K562 (cell line): ENCODE measurements around the gene FUCA2. TPM values are rescaled to one million over a fixed set of nuclear protein-coding genes. Genes with fewer than 3 reads are reported as not detected.

Experiments
- ASH1L ChIP-seq: fragments of 450-650 bp; IDR thresholded peaks from 2 replicates; pipeline ENCODE4 v1.6.1; 2018; ENCODE audit warnings: borderline replicate concordance, mild to moderate bottlenecking, low read depth; ENCODE audit not compliant: partially characterized antibody
- CBFA2T3 ChIP-seq: fragments of 450-650 bp; IDR thresholded peaks from 2 replicates; pipeline ENCODE4 v1.6.1; 2017
- CHD1 ChIP-seq: fragments of 200-600 bp; sonication (generic); IDR thresholded peaks from one replicate; pipeline ENCODE4 v1.6.1; 2012; ENCODE audit warnings: mild to moderate bottlenecking, moderate library complexity, low read length, inconsistent platforms
- LEF1 ChIP-seq: fragments of 450-650 bp; IDR thresholded peaks from 2 replicates; pipeline ENCODE4 v1.6.1; 2016; ENCODE audit warnings: mild to moderate bottlenecking
- NFYB ChIP-seq: IDR thresholded peaks from 2 replicates; pipeline ENCODE4 v1.6.1; 2011; ENCODE audit warnings: mild to moderate bottlenecking, moderate library complexity; ENCODE audit not compliant: insufficient read length; ENCODE audit errors: extremely low read depth
- NR1H2 ChIP-seq: sonication (generic); formaldehyde crosslinking; IDR thresholded peaks from 2 replicates; pipeline ENCODE4 v1.4.0; 2020; ENCODE audit warnings: mild to moderate bottlenecking, missing genetic modification reagents
- PCBP2 ChIP-seq: fragments of 200-400 bp; formaldehyde crosslinking; IDR thresholded peaks from 2 replicates; pipeline ENCODE4 v1.6.1; 2018; ENCODE audit warnings: low read length, low read depth, mild to moderate bottlenecking, moderate library complexity; ENCODE audit not compliant: poor library complexity, severe bottlenecking
- POLR2AphosphoS2 ChIP-seq: IDR thresholded peaks from 2 replicates; pipeline ENCODE4 v1.6.1; 2012; ENCODE audit warnings: low read length, improper control_type of control experiment
- POU5F1 ChIP-seq: fragments of 150-350 bp; IDR thresholded peaks from 2 replicates; pipeline ENCODE4 v1.6.1; 2014; ENCODE audit warnings: borderline replicate concordance, low read length, low read depth, mild to moderate bottlenecking; ENCODE audit not compliant: partially characterized antibody
- RB1 ChIP-seq: fragments of 450-650 bp; IDR thresholded peaks from 2 replicates; pipeline ENCODE4 v1.6.1; 2017; ENCODE audit warnings: low read depth, mild to moderate bottlenecking
- RBM22 ChIP-seq: fragments of 200-400 bp; formaldehyde crosslinking; IDR thresholded peaks from 2 replicates; pipeline ENCODE4 v1.6.1; 2018; ENCODE audit warnings: low read length, low read depth; ENCODE audit not compliant: poor library complexity, severe bottlenecking
- RBM39 ChIP-seq: fragments of 200-400 bp; formaldehyde crosslinking; optimal IDR thresholded peaks from 2 replicates; pipeline ENCODE3; 2018; ENCODE audit warnings: low read depth, low read length
- SMAD4 ChIP-seq: fragments of 250-450 bp; sonication (Bioruptor Pico); conservative IDR thresholded peaks from 2 replicates; pipeline ENCODE4 v1.8.0; 2021; ENCODE audit warnings: inconsistent platforms, mild to moderate bottlenecking, moderate library complexity
- XRCC3 ChIP-seq: fragments of 450-650 bp; IDR thresholded peaks from 2 replicates; pipeline ENCODE4 v1.6.1; 2017; ENCODE audit warnings: mild to moderate bottlenecking, moderate library complexity
- ZKSCAN3 ChIP-seq: fragments of 250-450 bp; sonication (Bioruptor Pico); IDR thresholded peaks from 2 replicates; pipeline ENCODE4 v1.4.0; 2020
- ZNF224 ChIP-seq: sonication (generic); formaldehyde crosslinking; IDR thresholded peaks from 2 replicates; pipeline ENCODE4 v1.8.0; 2022; ENCODE audit warnings: mild to moderate bottlenecking, missing genetic modification reagents
- ZNF347 ChIP-seq: fragments of 450-650 bp; formaldehyde crosslinking; IDR thresholded peaks from 2 replicates; pipeline ENCODE4 v1.4.0; 2020; ENCODE audit warnings: low read depth, mild to moderate bottlenecking, moderate library complexity
- ZNF507 ChIP-seq: conservative IDR thresholded peaks from 2 replicates; pipeline ENCODE4 v1.6.1; 2017; ENCODE audit warnings: missing genetic modification characterization, missing compliant biosample characterization
- ZNF589 ChIP-seq: fragments of 200-800 bp; sonication (Bioruptor generic); IDR thresholded peaks from 2 replicates; pipeline ENCODE4 v1.6.1; 2016; ENCODE audit warnings: low read depth, missing genetic modification characterization, missing compliant biosample characterization
- polyA plus RNA-seq, 8 experiments: library from polyadenylated mRNA; depleted of rRNA in 4 of 8; stranded (reverse) in 5 of 8; unstranded in 3 of 8; fragments of >200 nt; fragmentation: Nextera tagmentation in 2 of 8; fragmentation: Illumina TruSeq in 1 of 8; extraction: Ambion mirVana in 2 of 8; extraction: Trizol in 1 of 8; gene quantifications; 2 replicates each; pipeline versions ENCODE4 v1.2.1 to v1.2.3, GENCODE V29; 2011 to 2014; ENCODE audit warnings: inconsistent platforms in 1 of 8, missing spikeins in 1 of 8
- total RNA-seq, 7 experiments: library from RNA; depleted of rRNA in 6 of 7; stranded (reverse); fragments of >200 nt in 6 of 7; fragmentation: Illumina TruSeq in 2 of 7; extraction: Trizol in 2 of 7; gene quantifications; 2 replicates each; pipeline versions ENCODE4 v1.2.1 to v1.2.3, GENCODE V29; 2011 to 2021; ENCODE audit warnings: low replicate concordance in 1 of 7
- TF ChIP-seq, protein P1 (sequence below): fragments of 450-650 bp; IDR thresholded peaks from 2 replicates; pipeline ENCODE4 v1.6.1; 2018; ENCODE audit warnings: mild to moderate bottlenecking, low read depth; ENCODE audit not compliant: partially characterized antibody
- TF ChIP-seq, protein P2 (sequence below): fragments of 250-450 bp; sonication (Bioruptor Pico); IDR thresholded peaks from 2 replicates; pipeline ENCODE4 v1.5.0; 2020; ENCODE audit warnings: mild to moderate bottlenecking
- TF ChIP-seq, protein P3 (sequence below), 2 experiments: fragments of 150-350 bp in 1 of 2; IDR thresholded peaks; 2 replicates each; pipeline ENCODE4 v1.6.1; 2012 to 2016; ENCODE audit warnings: low read depth in 2 of 2, low read length in 2 of 2, mild to moderate bottlenecking in 1 of 2, moderate library complexity in 1 of 2

The FUCA2 gene
- total and polyA plus RNA-seq, 9 of the 15 experiments (the other 6 are each of a cell fraction or from before 2014, with no cell fraction given): 20.6 to 112 (median 79.3) TPM

- TF ChIP-seq, protein P1, sequence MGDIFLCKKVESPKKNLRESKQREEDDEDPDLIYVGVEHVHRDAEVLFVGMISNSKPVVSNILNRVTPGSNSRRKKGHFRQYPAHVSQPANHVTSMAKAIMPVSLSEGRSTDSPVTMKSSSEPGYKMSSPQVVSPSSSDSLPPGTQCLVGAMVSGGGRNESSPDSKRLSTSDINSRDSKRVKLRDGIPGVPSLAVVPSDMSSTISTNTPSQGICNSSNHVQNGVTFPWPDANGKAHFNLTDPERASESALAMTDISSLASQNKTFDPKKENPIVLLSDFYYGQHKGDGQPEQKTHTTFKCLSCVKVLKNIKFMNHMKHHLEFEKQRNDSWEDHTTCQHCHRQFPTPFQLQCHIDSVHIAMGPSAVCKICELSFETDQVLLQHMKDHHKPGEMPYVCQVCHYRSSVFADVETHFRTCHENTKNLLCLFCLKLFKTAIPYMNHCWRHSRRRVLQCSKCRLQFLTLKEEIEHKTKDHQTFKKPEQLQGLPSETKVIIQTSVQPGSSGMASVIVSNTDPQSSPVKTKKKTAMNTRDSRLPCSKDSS: no peak
- TF ChIP-seq ASH1L: peak; percentile 62
- TF ChIP-seq ZNF589 (CRISPR knock-in tag): no peak; the same call in 1 of the 2 replicates
- no peak for TF ChIP-seq CHD1
- TF ChIP-seq, protein P2, sequence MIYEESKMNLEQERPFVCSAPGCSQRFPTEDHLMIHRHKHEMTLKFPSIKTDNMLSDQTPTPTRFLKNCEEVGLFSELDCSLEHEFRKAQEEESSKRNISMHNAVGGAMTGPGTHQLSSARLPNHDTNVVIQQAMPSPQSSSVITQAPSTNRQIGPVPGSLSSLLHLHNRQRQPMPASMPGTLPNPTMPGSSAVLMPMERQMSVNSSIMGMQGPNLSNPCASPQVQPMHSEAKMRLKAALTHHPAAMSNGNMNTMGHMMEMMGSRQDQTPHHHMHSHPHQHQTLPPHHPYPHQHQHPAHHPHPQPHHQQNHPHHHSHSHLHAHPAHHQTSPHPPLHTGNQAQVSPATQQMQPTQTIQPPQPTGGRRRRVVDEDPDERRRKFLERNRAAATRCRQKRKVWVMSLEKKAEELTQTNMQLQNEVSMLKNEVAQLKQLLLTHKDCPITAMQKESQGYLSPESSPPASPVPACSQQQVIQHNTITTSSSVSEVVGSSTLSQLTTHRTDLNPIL: no peak
- TF ChIP-seq PCBP2: no peak
- TF ChIP-seq ZNF347 (CRISPR knock-in tag): no peak
- no peak for TF ChIP-seq ZKSCAN3 (CRISPR knock-in tag)
- TF ChIP-seq, protein P3, sequence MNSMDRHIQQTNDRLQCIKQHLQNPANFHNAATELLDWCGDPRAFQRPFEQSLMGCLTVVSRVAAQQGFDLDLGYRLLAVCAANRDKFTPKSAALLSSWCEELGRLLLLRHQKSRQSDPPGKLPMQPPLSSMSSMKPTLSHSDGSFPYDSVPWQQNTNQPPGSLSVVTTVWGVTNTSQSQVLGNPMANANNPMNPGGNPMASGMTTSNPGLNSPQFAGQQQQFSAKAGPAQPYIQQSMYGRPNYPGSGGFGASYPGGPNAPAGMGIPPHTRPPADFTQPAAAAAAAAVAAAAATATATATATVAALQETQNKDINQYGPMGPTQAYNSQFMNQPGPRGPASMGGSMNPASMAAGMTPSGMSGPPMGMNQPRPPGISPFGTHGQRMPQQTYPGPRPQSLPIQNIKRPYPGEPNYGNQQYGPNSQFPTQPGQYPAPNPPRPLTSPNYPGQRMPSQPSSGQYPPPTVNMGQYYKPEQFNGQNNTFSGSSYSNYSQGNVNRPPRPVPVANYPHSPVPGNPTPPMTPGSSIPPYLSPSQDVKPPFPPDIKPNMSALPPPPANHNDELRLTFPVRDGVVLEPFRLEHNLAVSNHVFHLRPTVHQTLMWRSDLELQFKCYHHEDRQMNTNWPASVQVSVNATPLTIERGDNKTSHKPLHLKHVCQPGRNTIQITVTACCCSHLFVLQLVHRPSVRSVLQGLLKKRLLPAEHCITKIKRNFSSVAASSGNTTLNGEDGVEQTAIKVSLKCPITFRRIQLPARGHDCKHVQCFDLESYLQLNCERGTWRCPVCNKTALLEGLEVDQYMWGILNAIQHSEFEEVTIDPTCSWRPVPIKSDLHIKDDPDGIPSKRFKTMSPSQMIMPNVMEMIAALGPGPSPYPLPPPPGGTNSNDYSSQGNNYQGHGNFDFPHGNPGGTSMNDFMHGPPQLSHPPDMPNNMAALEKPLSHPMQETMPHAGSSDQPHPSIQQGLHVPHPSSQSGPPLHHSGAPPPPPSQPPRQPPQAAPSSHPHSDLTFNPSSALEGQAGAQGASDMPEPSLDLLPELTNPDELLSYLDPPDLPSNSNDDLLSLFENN (IDR thresholded peaks at IDR 0.05; ENCODE audit: low read depth in 2 of 2, low read length in 2 of 2): no peak
- no peak for TF ChIP-seq XRCC3
- no peak for TF ChIP-seq ZNF507
- TF ChIP-seq POLR2AphosphoS2: no peak
- TF ChIP-seq RBM39: peak; percentile 86
- peak; percentile 2; the same call in 1 of the 2 replicates for TF ChIP-seq CBFA2T3
- TF ChIP-seq NR1H2 (CRISPR knock-in tag): peak; percentile 94; the same call in 1 of the 2 replicates
- no peak for TF ChIP-seq RBM22
- no peak for TF ChIP-seq POU5F1
- no peak for TF ChIP-seq NFYB
- TF ChIP-seq RB1: peak; percentile 70; the same call in 1 of the 2 replicates
- peak; percentile 70; the same call in 1 of the 2 replicates for TF ChIP-seq LEF1
- TF ChIP-seq ZNF224 (CRISPR knock-in tag): peak; percentile 78; the same call in 1 of the 2 replicates
- TF ChIP-seq SMAD4 (CRISPR knock-in tag): peak; percentile 80
Observed at GRCh38 chr6:143510991-143511891, at the start of gene FUCA2 (continued).
